Measurements from ENCODE around the gene LIF. TPM values are rescaled to one million over a fixed set of nuclear protein-coding genes. Genes with fewer than 3 reads are reported as not detected.

Gene LIF
- total RNA-seq, 2 experiments from 2014 or later, result 508 to 564 TPM

Other genes with a start within 250 kb of the LIF start
- gene HORMAD2, start 166.3 kb downstream of the LIF start, total RNA-seq, result under 1 TPM in 1 of 2 experiments, not detected in 1; 0.14 TPM
- gene OSM, start 20.1 kb upstream of the LIF start, total RNA-seq, result 100 to 1,000 TPM; 125 to 142 TPM
- 10 to 100 TPM; 24.2 to 27.5 TPM for gene CASTOR1, start 42.7 kb upstream of the LIF start, total RNA-seq
- 10 to 100 TPM; 54.0 to 54.2 TPM for gene TBC1D10A, start 80.2 kb upstream of the LIF start, total RNA-seq
- gene SF3A1, start 110.1 kb upstream of the LIF start, total RNA-seq, result 100 to 1,000 TPM; 220 to 233 TPM
- 1 to 10 TPM; 4.0 to 4.7 TPM for gene CCDC157, start 110.2 kb upstream of the LIF start, total RNA-seq
- gene RNF215, start 140.7 kb upstream of the LIF start, total RNA-seq, result 10 to 100 TPM; 11.1 to 11.3 TPM
- gene SEC14L2, start 150.3 kb upstream of the LIF start, total RNA-seq, result 1 to 10 TPM; 9.9 TPM
- gene MTFP1, start 179.0 kb upstream of the LIF start, total RNA-seq, result 10 to 100 TPM; 63.3 to 64.8 TPM
- gene SEC14L3, start 225.3 kb upstream of the LIF start, total RNA-seq, result not detected